Stimulated activated CD4-positive, alpha-beta T cell treated with anti-CD3 and anti-CD28 coated beads, Interleukin-1b, Interleukin-23, amount 100 ng/mL, for 1 hour (primary cell): Measurements from ENCODE around the gene SLC35F3.

Experiments
- DNase-seq, 2 donors: peaks; one replicate each; pipeline ENCODE4 v3.0.0-alpha.2; 2020; ENCODE audit warnings: low read depth in 2 of 2

SLC35F3 gene

GRCh38 chr1:234253732-234254131, 349.3 kb downstream of the SLC35F3 start:
- no peak for DNase-seq

- no peak for DNase-seq
These were observed 351.9 kb downstream of the SLC35F3 start for GRCh38 chr1:234256359-234256758.

- no peak for DNase-seq
These were observed 353.6 kb downstream of the SLC35F3 start for GRCh38 chr1:234258071-234258470.

GRCh38 chr1:234260578-234260977, 356.1 kb downstream of the SLC35F3 start:
- no peak for DNase-seq

GRCh38 chr1:234261545-234261944, 357.1 kb downstream of the SLC35F3 start:
- DNase-seq: no peak

GRCh38 chr1:234262007-234262753, 357.7 kb downstream of the SLC35F3 start:
- no peak for DNase-seq

GRCh38 chr1:234262754-234263105, 358.3 kb downstream of the SLC35F3 start:
- no peak for DNase-seq

GRCh38 chr1:234264832-234265231, 360.4 kb downstream of the SLC35F3 start:
- DNase-seq: no peak

- no peak for DNase-seq
These were observed 360.8 kb downstream of the SLC35F3 start for GRCh38 chr1:234265321-234265720.

- no peak for DNase-seq
These were observed 361.4 kb downstream of the SLC35F3 start for GRCh38 chr1:234265861-234266260.

GRCh38 chr1:234270093-234270492, 365.6 kb downstream of the SLC35F3 start:
- DNase-seq: no peak

- DNase-seq: no peak
These were observed 366.2 kb downstream of the SLC35F3 start for GRCh38 chr1:234270581-234271242.

- no peak for DNase-seq
These were observed 366.7 kb downstream of the SLC35F3 start for GRCh38 chr1:234271243-234271606.

- no peak for DNase-seq
These were observed 368.3 kb downstream of the SLC35F3 start for GRCh38 chr1:234272656-234273312.

GRCh38 chr1:234273981-234274380, 369.5 kb downstream of the SLC35F3 start:
- DNase-seq: no peak

- no peak for DNase-seq
These were observed 371.8 kb downstream of the SLC35F3 start for GRCh38 chr1:234276151-234276788.

- no peak for DNase-seq
These were observed 372.8 kb downstream of the SLC35F3 start for GRCh38 chr1:234277161-234277868.

- DNase-seq: no peak
These were observed 374.5 kb downstream of the SLC35F3 start for GRCh38 chr1:234279021-234279420.

GRCh38 chr1:234280500-234280899, 376.0 kb downstream of the SLC35F3 start:
- DNase-seq: no peak

- no peak for DNase-seq
These were observed 377.5 kb downstream of the SLC35F3 start for GRCh38 chr1:234281826-234282489.

- no peak for DNase-seq
These were observed 381.7 kb downstream of the SLC35F3 start for GRCh38 chr1:234286206-234286605.
